HepG2 (cell line): ENCODE results near the gene TATDN2. TPM values are rescaled to one million over a fixed set of nuclear protein-coding genes. Genes with fewer than 3 reads are reported as not detected.

ENCODE experiments used
- CHCHD3 ChIP-seq: sonication (generic); formaldehyde crosslinking; IDR thresholded peaks from 2 replicates; pipeline ENCODE4 v1.8.0; 2022; ENCODE audit warnings: mild to moderate bottlenecking, missing genetic modification reagents, moderate library complexity
- FIP1L1 ChIP-seq: fragments of 200-400 bp; formaldehyde crosslinking; IDR thresholded peaks from 2 replicates; pipeline ENCODE4 v1.6.1; 2018; ENCODE audit warnings: low read depth, mild to moderate bottlenecking, low read length, moderate library complexity, borderline replicate concordance; ENCODE audit not compliant: insufficient read depth
- FOXA3 ChIP-seq: IDR thresholded peaks from 2 replicates; pipeline ENCODE4 v1.6.1; 2016; ENCODE audit warnings: missing genetic modification reagents, missing compliant biosample characterization
- GTF2F1 ChIP-seq: fragments of 150-350 bp; IDR thresholded peaks from 2 replicates; pipeline ENCODE4 v1.6.1; 2014; ENCODE audit warnings: low read length
- HINFP ChIP-seq: sonication (generic); formaldehyde crosslinking; IDR thresholded peaks from 2 replicates; pipeline ENCODE4 v1.4.0; 2020; ENCODE audit warnings: low read depth, mild to moderate bottlenecking, missing genetic modification reagents
- HNF4G ChIP-seq, 2 experiments: sonication (generic) in 1 of 2; formaldehyde crosslinking in 1 of 2; IDR thresholded peaks; 2 replicates each; pipeline versions ENCODE4 v1.4.0 to v1.6.1; 2011 to 2020; ENCODE audit warnings: borderline replicate concordance in 2 of 2, low read depth in 2 of 2, mild to moderate bottlenecking in 2 of 2, low read length in 1 of 2, missing genetic modification reagents in 1 of 2, moderate library complexity in 1 of 2
- KDM5B ChIP-seq: sonication (generic); formaldehyde crosslinking; IDR thresholded peaks from 2 replicates; pipeline ENCODE4 v1.4.0; 2020; ENCODE audit warnings: missing genetic modification reagents, mild to moderate bottlenecking, borderline replicate concordance
- POLR2A ChIP-seq, 2 experiments: IDR thresholded peaks; 2 replicates each; pipeline ENCODE4 v1.6.1; 2011; ENCODE audit warnings: low read depth in 2 of 2, low read length in 2 of 2, mild to moderate bottlenecking in 1 of 2, moderate library complexity in 1 of 2; ENCODE audit not compliant: insufficient read depth in 1 of 2
- TAF1 ChIP-seq: sonication (generic); formaldehyde crosslinking; IDR thresholded peaks from 2 replicates; pipeline ENCODE4 v1.4.0; 2020; ENCODE audit warnings: missing genetic modification reagents
- TFDP2 ChIP-seq: sonication (generic); formaldehyde crosslinking; IDR thresholded peaks from 2 replicates; pipeline ENCODE4 v1.4.0; 2020; ENCODE audit warnings: missing genetic modification reagents
- YY1 ChIP-seq: IDR thresholded peaks from 2 replicates; pipeline ENCODE4 v1.6.1; 2011; ENCODE audit warnings: low read length, low read depth, moderate library complexity, mild to moderate bottlenecking; ENCODE audit not compliant: insufficient read depth, insufficient replicate concordance
- ZFP37 ChIP-seq: sonication (generic); formaldehyde crosslinking; IDR thresholded peaks from 2 replicates; pipeline ENCODE4 v1.4.0; 2020; ENCODE audit warnings: missing genetic modification reagents, borderline replicate concordance
- ZNF101 ChIP-seq: sonication (generic); formaldehyde crosslinking; IDR thresholded peaks from 2 replicates; pipeline ENCODE4 v1.4.0; 2020; ENCODE audit warnings: mild to moderate bottlenecking, low read depth, missing genetic modification reagents, borderline replicate concordance
- ZNF30 ChIP-seq: sonication (generic); formaldehyde crosslinking; IDR thresholded peaks from 2 replicates; pipeline ENCODE4 v1.5.0; 2020; ENCODE audit warnings: mild to moderate bottlenecking, missing genetic modification reagents
- ZNF513 ChIP-seq: sonication (generic); formaldehyde crosslinking; conservative IDR thresholded peaks from 2 replicates; pipeline ENCODE4 v1.5.0; 2020; ENCODE audit warnings: missing genetic modification reagents
- ZNF646 ChIP-seq: sonication (generic); formaldehyde crosslinking; IDR thresholded peaks from 2 replicates; pipeline ENCODE4 v1.9.0; 2021; ENCODE audit warnings: mild to moderate bottlenecking, missing genetic modification reagents
- ZNF772 ChIP-seq: sonication (generic); formaldehyde crosslinking; IDR thresholded peaks from 2 replicates; pipeline ENCODE4 v1.5.0; 2020; ENCODE audit warnings: mild to moderate bottlenecking, missing genetic modification reagents
- polyA plus RNA-seq, 8 experiments: library from polyadenylated mRNA; depleted of rRNA in 3 of 8; stranded (reverse) in 7 of 8; unstranded in 1 of 8; fragments of >200 nt; fragmentation: Illumina TruSeq in 4 of 8; extraction: Trizol in 4 of 8; gene quantifications; 2 replicates each; pipeline versions ENCODE4 v1.2.1 to v1.2.3, GENCODE V29; 2011 to 2016; ENCODE audit warnings: low read depth in 4 of 8, missing spikeins in 1 of 8, mixed read lengths in 1 of 8; ENCODE audit not compliant: insufficient read depth in 1 of 8
- total RNA-seq, 5 experiments: library from RNA; depleted of rRNA; stranded (reverse); fragments of >200 nt; fragmentation: Illumina TruSeq; extraction: Trizol; gene quantifications; 2 replicates each; pipeline ENCODE4 v1.2.3, GENCODE V29; 2016; ENCODE audit warnings: low read depth in 1 of 5

Gene TATDN2
- total and polyA plus RNA-seq, 2 of the 13 experiments (the other 11 are each of a cell fraction or from before 2014, with no cell fraction given), result 12.1 to 21.9 TPM

GRCh38 chr3:10248184-10248983, at the start of gene TATDN2 (continued):
- TF ChIP-seq TFDP2 (CRISPR knock-in tag) (peak; percentile 91), CHCHD3 (CRISPR knock-in tag) (no peak), ZFP37 (no peak), TAF1 (CRISPR knock-in tag) (peak; percentile 72; the same call in 1 of the 2 replicates), FIP1L1 (no peak), ZNF772 (CRISPR knock-in tag) (peak; percentile 44; the same call in 1 of the 2 replicates), HINFP (CRISPR knock-in tag) (peak; percentile 64; the same call in 1 of the 2 replicates), FOXA3 (CRISPR knock-in tag) (no peak), YY1 (peak; percentile 76), POLR2A (IDR thresholded peaks at IDR 0.05; ENCODE audit: insufficient read depth in 1 of 2, low read depth in 2 of 2, low read length in 2 of 2) (peak; percentile 38 to 89), KDM5B (no peak; the same call in 1 of the 2 replicates), ZNF30 (CRISPR knock-in tag) (no peak), GTF2F1 (no peak), ZNF101 (CRISPR knock-in tag) (no peak), ZNF513 (CRISPR knock-in tag) (peak; percentile 43; the same call in 1 of the 2 replicates), HNF4G (IDR thresholded peaks at IDR 0.05; ENCODE audit: borderline replicate concordance, low read depth, low read length) (no peak), HNF4G (CRISPR knock-in tag; IDR thresholded peaks at IDR 0.05; ENCODE audit: borderline replicate concordance, low read depth) (peak; percentile 63; the same call in 1 of the 2 replicates), ZNF646 (no peak)
